CD4-positive, alpha-beta T cell treated with Interleukin-6 for 4 hours (primary cell): ENCODE data around the gene PLPP1.

Source experiments
- DNase-seq: peaks from one replicate; pipeline ENCODE4 v3.0.0-alpha.2; 2020; ENCODE audit warnings: mixed read lengths

PLPP1 gene

GRCh38 chr5:55534436-55535198, at the start of gene PLPP1:
TSS of gene PLPP1 (minus strand) at chr5:55534964. CDS start at chr5:55534629, 335 bp downstream.
- DNase-seq = peak; percentile 88

GRCh38 chr5:55583578-55583977, 48.8 kb upstream of the PLPP1 start:
- no peak for DNase-seq

DNA sequence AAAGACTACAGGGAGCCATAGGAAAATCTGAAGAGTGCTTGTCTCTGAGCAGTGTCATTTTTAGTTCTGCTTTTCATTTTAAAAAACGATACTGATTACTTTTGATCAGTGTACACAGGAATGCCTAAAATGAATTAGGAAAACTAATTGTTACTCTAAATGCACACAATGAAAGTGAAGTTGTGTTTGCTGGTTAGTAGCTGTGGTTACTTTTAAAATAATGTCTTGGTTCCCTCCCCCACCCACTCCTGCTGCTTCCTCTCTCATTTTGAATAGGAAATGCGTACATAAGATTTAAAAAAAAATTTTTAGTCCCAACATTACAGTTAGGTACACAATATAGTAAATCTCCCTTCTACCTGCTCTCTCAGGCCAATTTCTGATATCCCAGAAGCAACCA, 47.5 kb upstream of the PLPP1 start:
- no peak for DNase-seq

DNA sequence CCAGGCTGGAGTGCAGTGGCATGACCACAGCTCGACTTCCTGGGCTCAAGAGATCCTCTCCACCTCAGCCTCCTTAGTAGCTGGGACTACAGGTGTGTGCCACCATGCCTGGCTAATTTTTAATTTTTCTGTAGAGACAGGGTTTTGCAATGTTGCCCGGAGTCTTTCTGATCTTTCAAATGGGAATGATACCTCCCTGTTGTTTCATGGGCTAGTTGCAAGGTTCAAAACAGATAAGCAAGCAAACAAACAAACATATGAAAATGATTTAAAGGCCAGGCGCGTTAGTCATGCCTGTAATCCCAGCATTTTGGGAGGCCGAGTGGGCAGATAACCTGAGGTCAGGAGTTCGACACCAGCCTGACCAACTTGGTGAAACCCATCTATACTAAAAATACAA, 45.3 kb upstream of the PLPP1 start:
- DNase-seq = no peak

DNA sequence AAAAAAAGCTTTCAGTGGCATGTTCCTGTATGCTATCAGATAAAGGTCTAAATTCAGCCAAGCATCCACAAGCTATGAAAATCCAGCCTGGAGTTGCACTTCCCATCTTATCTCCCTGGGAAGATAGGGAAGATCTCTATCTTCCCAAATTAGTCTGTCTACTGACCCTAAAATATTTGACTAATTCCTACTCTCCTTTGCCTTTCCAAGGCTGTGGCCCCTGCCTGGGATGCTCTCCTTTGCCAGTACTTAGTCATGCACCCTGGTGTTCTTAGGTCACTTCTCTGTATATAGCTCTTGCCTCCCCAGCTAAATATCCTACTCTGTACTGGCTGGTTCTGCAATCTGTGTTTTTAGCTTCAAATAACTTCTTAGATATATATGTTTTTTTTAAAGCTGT, 44.0 kb upstream of the PLPP1 start:
- DNase-seq = no peak

- DNase-seq = no peak
Measured at GRCh38 chr5:55577353-55578060, 42.7 kb upstream of the PLPP1 start.

DNA sequence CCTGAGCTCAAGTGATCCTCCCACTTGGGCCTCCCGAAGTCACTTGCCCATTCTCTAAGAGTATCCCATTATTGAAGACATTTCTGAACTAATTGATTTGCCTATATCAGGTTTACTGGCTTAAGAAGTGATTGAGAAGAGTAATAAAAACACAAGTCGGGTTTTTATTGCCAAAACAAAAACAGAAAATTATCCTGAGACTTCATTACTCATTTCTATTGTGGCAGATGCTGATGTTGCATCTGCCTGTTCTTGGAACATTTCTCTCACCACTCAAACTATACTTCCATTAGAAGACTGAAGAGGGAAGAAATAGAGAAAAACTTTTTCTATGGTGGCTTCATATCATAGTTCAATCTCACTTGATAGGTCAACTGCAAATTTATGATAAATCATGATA, 41.9 kb upstream of the PLPP1 start:
- no peak for DNase-seq

DNA sequence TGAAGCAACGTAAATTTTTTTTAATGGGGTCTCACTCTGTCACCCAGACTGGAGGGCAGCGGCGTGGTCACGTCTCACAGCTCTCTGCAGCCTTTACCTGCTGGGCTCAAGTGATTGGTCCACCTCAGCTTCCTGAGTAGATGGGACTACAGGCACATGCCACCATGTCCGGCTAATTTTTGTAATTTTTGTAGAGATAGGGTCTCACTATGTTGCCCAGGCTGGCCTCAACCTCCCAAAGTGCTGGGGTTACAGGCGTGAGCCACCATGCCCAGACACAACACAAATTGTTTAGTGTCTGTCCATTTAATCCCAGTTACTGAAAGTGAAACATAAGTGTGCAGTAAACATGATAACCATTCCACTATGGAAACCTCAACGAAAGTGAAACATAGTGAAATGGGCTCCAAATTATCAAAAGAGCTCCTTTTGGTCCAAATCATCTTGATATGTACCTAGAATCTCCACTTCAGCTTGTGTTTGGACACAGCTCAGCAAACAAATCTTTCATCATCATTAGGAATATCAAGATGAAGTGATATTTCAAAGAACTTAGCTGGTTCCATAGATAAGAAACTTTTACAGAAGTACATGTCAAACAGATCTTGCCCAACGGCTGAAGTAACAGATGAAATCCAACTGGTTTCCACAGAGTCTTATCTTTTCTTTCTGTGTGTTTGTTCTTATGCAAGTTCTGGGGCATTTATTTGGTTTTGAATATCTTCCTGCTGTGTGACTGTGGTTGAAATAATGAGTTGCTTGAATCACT, 41.2 kb upstream of the PLPP1 start:
- no peak for DNase-seq

- no peak for DNase-seq
Measured at GRCh38 chr5:55572600-55572999, 37.8 kb upstream of the PLPP1 start.

- no peak for DNase-seq
Measured at GRCh38 chr5:55572020-55572419, 37.3 kb upstream of the PLPP1 start.

- DNase-seq = no peak
Measured at GRCh38 chr5:55570570-55570969, 35.8 kb upstream of the PLPP1 start.

DNA sequence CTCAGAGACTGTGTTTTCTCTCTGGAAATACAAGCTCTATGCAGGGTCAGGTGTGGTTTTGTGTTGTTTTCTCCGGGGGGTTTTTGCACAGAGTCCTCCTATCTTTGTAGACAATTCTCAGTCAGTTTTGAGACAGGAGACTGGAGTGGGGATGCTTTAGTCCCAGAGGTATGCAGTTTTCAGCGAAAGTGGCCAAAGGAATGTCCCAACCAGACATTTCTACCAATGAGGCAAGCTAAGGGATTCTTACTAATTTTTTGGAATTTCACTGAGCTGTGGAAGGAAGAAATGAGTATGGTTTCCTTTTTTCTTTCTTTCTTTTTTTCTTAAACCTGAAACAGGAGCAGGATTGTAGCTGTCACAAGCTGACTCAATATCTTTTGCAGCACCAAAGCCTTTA, 35.3 kb upstream of the PLPP1 start:
- DNase-seq = no peak

- DNase-seq = no peak
Measured at GRCh38 chr5:55569513-55569865, 34.7 kb upstream of the PLPP1 start.

DNA sequence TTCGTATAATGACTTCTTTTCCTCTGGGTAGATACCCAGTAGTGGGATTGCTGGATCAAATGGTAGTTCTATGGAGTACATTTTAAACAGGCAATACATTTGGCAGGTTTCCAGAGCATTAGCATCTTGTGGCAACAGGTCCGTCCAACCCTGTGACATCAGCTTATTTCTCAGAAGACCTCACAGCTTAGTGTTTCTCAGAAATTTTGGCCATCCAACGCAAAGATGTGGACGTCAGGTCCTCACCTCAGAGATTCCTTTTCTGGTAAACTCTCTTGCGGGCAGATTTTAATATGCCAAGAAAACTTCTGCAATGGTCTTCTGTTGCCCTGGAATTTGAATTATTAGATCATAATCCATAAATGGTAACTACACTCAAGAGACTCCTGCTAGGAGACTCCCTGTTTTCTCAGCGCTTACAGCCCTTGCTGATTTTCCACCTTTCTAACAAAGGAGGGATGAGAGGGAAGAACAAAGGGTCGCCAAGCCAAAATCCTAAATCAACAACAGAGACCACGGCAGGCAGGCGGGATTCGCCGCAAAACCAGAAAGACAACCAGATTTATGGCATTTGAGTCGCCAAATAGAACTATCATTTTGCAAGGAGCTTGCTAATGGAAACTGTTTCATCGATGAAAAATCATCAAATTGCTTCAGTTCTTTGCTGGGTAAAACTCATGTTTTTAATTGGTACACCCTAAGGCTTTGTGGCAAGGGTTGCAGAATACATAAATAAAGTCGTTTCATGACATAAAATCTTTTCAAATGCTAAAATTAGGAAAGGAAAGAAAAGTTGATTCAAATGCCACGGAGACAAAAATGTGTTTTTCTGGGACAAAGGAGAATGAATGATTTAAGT, 34.1 kb upstream of the PLPP1 start:
- no peak for DNase-seq

- no peak for DNase-seq
Measured at GRCh38 chr5:55564721-55565120, 30.0 kb upstream of the PLPP1 start.

GRCh38 chr5:55558484-55558883, 23.7 kb upstream of the PLPP1 start:
- DNase-seq = no peak

- DNase-seq = no peak
Measured at GRCh38 chr5:55557123-55557522, 22.4 kb upstream of the PLPP1 start.

DNA sequence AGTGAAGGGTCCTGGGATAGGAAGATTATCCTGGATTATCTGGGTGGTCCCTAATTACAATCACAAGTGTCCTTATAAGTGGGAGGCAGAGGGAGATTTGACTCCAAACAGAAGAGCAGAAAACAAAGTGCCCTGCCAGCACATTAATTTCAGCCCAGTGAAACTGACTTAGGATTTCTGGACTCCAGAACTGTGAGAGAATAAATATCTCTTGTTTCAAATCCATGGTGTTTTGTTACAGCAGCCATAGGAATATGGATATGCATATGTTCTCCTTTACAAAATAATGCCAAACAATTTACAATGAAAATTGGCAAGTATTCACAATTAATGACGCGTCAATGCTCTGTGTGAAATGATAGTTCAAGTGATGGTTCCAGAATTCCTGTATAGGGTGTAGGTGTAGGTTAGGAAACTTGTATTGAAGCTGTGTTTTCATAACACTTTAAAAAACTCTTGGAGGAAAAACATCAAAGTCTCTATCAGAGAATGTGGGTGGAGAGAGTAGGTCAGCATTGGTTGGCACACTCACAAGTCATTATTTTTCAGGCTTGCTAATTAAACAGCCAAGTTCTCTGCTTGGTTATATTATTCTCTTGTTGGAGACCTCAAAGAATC, 19.9 kb upstream of the PLPP1 start:
- DNase-seq = no peak

DNA sequence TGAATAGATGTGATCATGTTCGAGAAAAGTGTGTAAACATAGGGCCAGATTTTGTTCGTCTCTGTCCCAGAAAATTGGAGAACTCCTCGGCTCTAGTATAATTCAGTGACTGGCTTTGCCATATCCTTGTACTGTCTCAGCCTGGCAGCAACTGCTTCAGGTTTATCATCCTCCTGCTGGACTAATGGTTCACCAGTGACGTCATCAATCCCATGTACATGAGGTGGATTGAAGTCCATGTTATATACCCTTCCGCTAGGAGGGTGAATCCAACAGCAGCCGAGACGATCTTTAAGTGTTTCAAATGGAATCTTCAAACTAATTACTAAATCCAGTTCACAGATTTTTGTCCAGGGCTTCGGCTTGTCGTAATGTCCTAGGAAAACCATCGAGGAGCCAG, 17.1 kb upstream of the PLPP1 start:
- no peak for DNase-seq

GRCh38 chr5:55551358-55551757, 16.6 kb upstream of the PLPP1 start:
- DNase-seq = no peak

GRCh38 chr5:55547781-55548180, 13.0 kb upstream of the PLPP1 start:
- no peak for DNase-seq

GRCh38 chr5:55546947-55547346, 12.2 kb upstream of the PLPP1 start:
- DNase-seq = no peak
